GM18873 (cell line): ENCODE results near the gene FAM107A.

Experiments
- ATAC-seq: cut with Tn5 transposase; IDR thresholded peaks from one replicate; pipeline ENCODE4 v1.9.1; 2021; ENCODE audit warnings: mild to moderate bottlenecking, moderate library complexity, moderate number of reproducible peaks; ENCODE audit not compliant: unreplicated experiment, low FRiP score

The FAM107A gene

GRCh38 chr3:58569287-58570001, 7.7 kb downstream of the FAM107A start:
- ATAC-seq: no peak

- ATAC-seq: no peak
Observed at GRCh38 chr3:58568572-58569286, 8.5 kb downstream of the FAM107A start.

DNA sequence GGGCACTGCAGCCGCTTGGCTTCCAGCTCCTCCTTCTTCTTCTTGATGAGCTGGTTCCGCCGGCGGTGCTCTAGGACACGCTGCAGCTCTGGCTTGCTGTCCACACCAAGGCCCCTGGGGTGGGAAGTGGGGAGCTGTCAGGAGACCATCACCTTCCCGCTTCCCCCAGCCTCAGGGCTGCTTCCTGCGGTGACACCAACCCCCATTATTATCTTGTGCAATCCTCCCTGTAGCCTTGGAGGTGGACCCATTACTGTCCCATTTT, 10.0 kb downstream of the FAM107A start:
- no peak for ATAC-seq

DNA sequence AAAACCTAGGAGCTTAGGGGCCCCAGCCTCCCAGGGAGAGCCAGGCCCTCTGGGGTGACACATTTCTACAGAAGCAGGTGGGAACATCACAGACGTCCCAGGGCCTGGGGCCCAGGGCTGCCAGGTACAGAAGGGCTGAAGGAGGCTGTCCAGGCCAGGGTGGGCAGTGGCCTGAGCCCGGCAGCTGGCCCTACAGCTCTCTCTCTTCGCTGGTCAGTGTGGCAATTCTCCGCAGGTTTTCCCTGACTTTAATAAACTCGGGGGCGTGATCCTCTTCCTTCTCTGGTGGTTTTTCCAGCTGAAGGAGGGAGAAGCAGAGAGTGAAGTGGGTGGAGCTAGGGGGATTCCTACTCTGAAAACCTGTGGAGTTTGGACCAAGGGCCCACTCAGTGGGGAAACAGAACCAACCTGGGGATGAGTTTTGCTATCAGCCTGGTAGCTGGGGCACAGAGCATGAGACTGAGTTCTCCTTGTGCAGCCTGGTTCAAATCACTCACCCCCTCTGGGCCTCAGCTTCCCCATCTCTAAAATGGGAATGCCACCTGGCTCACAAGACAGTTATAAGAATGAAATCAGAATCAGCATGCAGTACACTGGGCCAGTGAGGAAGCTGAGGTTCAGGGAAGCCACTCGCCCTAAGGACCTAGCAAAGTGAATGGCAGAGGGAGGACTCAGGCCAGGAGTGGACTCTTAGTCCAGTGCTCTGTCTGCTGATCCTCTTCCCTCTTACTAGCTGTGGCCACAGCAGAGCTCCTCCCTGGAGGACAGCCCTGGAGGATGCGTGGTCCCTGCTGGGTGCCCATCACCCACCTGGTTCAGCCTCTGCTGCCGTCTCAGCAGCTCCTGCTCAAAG, 10.6 kb downstream of the FAM107A start:
- ATAC-seq: no peak

DNA sequence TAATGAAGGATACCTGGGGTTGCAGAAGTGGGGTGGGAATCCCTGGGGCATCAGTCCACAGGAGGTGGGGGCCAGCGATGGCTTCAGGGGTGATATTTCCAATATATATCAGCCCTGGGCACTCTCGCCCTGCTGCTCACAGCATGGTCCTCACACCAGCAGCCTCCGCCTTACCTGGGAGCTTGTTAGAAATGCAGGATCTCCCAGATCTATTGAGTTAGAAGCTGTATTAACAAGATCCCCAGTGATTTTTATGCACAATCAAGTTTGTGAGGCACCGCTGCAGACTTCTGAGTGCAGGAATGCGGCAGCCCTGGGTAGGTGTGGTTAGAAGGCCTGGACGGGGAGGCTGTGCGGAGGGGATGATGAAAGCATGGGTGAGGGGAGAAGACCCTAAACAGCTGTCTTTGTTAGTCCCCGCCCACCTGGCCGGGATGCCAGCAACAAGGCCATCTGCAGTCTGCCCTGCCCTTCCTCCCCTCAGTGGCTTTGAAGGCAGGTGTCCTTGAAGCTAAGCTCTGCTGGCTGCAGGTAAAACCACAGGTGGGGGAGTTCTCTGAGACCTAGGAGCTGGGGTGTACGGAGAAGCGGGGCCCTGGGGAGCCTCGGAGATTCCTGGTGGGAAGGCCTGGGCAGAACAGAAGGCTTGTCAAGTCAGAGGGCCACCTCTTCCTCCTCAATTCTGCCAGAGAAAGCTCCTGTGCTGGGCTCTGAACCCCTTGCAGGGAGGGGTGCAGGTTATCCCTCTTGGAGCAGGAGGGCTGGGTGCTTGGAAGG, 11.4 kb downstream of the FAM107A start:
- no peak for ATAC-seq

GRCh38 chr3:58564456-58565160, 12.6 kb downstream of the FAM107A start:
- ATAC-seq: no peak

GRCh38 chr3:58564054-58564453, 13.1 kb downstream of the FAM107A start:
- no peak for ATAC-seq

- no peak for ATAC-seq
Observed at GRCh38 chr3:58563386-58564035, 13.7 kb downstream of the FAM107A start.

- ATAC-seq: no peak
Observed at GRCh38 chr3:58562498-58562897, 14.7 kb downstream of the FAM107A start.

DNA sequence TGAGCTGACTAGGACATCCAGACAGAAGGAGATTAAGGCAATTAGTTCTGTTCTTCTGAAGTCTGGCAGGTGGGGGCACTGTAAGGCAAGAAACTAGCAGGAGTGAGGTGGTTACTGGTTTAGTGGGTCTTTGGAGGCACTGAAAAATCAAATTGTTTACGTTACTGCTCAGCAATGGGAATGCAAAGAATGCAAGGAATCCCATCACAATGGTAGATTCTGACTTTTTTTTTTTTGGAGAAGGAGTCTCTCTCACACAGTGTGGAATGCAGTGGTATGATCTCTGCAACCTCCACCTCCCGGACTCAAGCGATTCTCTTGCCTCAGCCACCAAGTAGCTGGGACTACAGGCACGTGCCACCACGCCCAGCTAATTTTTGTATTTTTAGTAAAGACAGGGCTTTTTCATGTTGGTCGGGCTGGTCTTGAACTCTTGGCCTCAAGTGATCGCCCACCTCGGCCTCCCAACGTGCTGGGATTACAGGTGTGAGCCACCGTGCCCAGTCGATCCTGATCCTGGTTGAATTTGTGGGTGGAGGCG, 16.4 kb downstream of the FAM107A start:
- no peak for ATAC-seq

DNA sequence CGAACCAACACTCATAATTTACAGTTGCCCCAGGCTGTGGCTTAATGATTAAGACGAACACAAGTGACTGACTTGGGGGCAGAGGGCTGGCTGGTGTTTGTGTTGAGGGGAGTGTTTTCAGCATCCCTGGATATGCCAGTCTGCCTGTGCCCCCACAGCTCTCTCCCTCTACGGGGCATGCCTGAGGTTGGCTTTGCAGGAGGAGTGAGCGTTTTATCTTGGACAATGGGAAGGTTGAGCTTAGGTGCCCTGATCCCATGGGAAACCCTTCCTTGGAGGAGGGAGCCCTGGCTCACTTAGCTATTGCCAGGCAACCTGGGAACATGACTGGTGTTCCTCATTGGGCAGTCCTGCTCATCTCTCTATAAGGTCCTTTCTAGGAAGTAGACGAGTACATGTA, 17.6 kb downstream of the FAM107A start:
- ATAC-seq: no peak

GRCh38 chr3:58557491-58557890, 19.7 kb downstream of the FAM107A start:
- ATAC-seq: no peak

DNA sequence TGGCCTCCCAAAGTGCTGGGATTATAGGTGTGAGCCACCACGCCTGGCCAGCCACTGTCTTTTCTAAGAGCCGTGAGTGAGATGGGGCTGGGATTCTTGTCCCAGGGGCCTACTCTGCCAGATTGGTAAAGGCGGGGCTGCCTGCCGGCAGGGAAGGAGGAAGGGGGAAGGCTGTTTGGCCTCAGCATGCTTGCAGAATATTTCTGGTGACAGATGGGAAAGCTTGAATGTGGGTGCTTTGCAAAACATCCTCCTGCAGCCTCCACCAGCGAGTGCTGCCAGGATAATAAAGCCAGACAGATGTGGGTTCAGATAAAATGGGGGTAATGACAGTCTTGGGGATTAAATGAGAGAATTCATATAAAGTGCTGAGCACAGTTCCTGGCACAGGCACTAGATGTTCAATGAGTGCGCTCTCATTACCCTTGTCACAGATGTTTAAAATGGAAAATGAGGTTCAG, 20.4 kb downstream of the FAM107A start:
- no peak for ATAC-seq

DNA sequence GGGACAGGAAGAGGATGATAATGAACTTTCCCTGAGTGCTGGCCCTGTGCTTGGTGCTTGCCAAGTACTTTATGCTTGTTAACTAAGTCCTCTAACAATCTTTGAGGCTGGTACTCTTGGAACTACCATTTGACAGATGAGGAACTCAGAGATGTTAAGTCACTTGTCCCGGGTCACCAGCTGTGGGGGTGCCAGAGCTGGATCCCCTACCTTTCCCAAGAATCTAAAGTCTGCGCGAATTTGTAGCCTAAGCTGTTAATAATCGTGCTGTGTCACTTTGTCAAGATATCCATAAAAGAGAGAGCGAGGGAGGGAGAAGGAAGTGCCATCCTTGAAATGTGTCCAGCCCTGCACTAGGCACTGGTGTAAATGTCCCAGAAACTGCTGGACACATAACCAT, 21.2 kb downstream of the FAM107A start:
- ATAC-seq: no peak

- no peak for ATAC-seq
Observed at GRCh38 chr3:58555203-58555602, 22.0 kb downstream of the FAM107A start.

GRCh38 chr3:58553003-58553402, 24.2 kb downstream of the FAM107A start:
- ATAC-seq: no peak

DNA sequence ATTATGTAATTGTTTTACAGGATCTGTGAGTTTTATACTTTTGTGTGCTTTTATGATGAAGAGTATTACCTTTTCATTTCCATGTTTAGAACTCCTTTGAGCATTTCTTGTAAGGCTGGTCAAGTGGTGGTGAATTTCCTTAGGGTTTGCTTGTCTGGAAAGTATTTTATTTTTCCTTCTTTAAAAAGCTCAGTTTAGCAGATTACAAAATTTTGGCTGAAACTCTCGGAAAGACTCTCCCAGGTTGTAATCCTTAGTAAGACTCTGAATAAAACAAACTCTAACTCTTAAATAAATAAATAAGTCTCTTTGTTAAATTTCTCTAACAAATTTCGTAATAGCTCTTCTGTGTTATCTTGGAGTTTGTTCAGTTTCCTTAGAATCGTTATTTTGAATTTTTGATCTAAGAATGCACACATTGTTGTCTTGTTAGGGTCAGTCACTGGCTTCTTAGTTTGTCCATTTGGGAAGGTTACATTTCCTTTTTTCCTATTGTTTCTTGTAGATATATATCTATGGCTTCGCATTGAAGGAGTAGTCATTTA, 25.5 kb downstream of the FAM107A start:
- ATAC-seq: no peak

DNA sequence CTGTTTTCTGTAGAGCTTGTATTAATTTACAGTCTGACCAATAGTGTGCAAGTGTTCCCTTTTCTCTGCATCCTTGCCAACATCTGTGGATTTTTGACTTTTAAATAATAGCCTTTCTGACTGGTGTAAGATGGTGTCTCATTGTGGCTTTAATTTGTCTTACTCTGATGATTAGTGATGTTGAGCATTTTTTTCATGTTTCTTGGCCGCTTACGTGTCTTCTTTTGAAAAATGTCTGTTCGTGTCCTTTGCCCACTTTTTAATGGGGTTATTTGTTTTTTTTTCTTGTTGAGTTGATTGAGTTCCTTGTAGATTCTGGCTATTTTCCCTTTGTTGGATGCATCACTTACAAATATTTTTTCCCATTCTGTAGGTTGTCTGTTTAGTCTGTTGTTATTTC, 32.6 kb downstream of the FAM107A start:
- ATAC-seq: no peak
